ENCODE results near the gene CRTC2.

CRTC2 gene

DNA sequence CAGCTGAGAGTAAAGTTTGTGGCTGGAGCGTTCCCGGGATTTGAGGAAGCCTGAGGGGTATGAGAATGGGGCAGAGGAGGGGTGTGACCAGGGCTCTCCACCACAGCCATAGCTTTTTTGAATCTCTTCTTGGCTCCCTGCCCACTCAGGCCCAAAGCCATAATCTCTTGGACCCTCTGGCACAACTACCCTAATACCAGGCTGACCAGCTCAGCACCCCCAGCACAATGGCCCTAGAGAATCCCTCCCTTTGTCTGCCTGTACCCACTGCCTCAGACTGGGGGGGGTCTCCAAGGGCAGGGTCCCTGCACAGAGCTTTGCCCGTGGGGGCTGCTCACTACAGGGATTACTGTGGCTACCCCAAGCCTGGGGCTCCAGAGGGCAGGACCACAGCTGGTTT lies 19.4 kb downstream of the CRTC2 start:
- Histone ChIP-seq H3K4me1 (ENCODE audit: insufficient read depth, low read length) (no peaks in the 10 kb centered on the region), H2AFZ (ENCODE audit: low read depth, low read length) (no peak overlapping the region), H3K9me3 (ENCODE audit: low read length) (no peaks in the 10 kb centered on the region), H3K4me3 (ENCODE audit: low read length) (no peak overlapping the region), H3K27me3 (ENCODE audit: insufficient read depth, low read length) (no peaks in the 10 kb centered on the region), H3K36me3 (ENCODE audit: insufficient read depth, low read length) (peaks cover 76% of the 10 kb centered on the region)

DNA sequence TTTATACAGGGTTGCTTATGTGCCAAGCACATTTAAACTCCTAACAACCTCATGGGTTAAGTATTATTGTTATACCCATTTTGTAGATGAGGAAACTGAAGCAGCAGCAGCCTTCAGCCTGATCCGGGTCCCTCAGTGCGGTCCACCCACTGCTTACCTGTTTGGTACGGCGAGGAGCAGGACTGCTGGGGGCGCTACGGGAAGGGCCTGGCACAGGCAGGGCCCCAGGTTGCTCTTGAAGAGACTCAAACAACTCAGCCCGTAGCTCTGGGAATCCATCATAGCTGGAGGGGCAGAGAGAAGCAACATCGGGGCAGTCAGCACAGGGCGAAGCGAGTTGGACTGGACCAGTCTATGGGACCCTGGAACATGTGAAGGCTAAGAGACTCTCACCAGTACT lies 21.1 kb downstream of the CRTC2 start:
- H3K27me3 ChIP-seq (ENCODE audit: insufficient read depth, low read length), result no peaks in the 10 kb centered on the region
- peaks cover 81% of the 10 kb centered on the region for H3K36me3 ChIP-seq (ENCODE audit: insufficient read depth, low read length)
- no peak overlapping the region for H3K4me3 ChIP-seq (ENCODE audit: low read length)
- no peak overlapping the region for H2AFZ ChIP-seq (ENCODE audit: low read depth, low read length)
- no peaks in the 10 kb centered on the region for H3K9me3 ChIP-seq (ENCODE audit: low read length)
- H3K4me1 ChIP-seq (ENCODE audit: insufficient read depth, low read length), result no peaks in the 10 kb centered on the region

DNA sequence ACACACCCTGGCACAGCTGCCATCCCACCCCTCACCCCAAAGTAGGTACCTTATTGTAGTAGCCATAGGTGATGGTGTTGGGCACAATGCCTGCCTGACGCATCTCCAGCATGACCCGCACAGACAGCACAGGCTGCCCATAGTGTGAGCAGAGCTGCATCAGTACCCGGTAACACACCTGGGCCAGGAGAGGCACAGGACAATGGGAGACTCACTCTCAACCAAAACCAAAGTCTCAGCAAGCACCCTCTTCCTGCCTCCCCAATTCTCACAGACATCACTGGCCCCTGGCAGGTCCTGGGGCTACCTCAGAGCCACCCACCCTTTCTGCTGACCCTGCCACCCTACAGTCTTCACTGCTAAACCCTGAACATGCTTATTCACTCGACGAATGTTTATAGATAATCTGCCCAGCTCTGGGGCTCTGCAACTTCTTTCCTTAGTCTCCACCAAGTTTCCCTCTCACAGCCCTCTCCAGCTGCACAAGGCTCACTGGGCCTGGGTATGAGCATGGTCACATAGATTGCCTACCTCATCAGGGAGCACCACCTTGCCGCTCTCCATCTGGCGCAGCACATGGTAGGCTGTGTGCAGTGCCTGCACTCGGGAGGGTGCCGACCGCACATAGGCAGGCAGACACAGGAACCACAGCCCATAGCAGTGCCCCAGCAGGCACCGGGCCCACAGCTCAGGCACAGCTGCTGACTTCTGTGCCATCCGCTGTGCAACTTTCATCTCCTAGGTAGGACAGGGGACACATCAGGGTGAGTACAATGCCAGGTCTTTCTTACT lies 22.2 kb downstream of the CRTC2 start:
- Histone ChIP-seq H3K9me3 (ENCODE audit: low read length) (no peaks in the 10 kb centered on the region), H2AFZ (ENCODE audit: low read depth, low read length) (no peak overlapping the region), H3K27me3 (ENCODE audit: insufficient read depth, low read length) (no peaks in the 10 kb centered on the region), H3K4me1 (ENCODE audit: insufficient read depth, low read length) (no peaks in the 10 kb centered on the region), H3K4me3 (ENCODE audit: low read length) (no peak overlapping the region), H3K36me3 (ENCODE audit: insufficient read depth, low read length) (peaks cover 78% of the 10 kb centered on the region)

DNA sequence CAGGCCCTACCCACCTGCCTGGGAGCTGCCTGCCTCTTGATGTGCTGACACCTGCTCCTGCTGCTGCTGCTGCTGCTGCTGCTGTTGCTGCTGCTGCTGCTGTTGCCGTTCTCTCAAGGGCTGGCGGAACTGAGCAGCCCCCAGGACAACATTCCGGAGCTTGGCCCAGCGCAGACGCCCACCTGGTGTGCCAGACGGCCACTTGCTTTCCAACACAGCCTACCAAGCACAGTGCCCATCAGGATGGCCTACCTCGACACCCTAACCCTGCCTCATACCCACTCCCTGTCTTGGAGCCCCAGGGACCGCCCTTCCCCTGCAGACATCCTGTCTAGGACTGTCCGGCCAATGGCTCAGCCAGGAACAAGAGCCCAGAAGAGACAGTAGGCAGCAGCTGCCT lies 23.7 kb downstream of the CRTC2 start:
- Histone ChIP-seq H3K36me3 (ENCODE audit: insufficient read depth, low read length) (peaks cover 72% of the 10 kb centered on the region), H2AFZ (ENCODE audit: low read depth, low read length) (no peak overlapping the region), H3K27me3 (ENCODE audit: insufficient read depth, low read length) (no peaks in the 10 kb centered on the region), H3K4me1 (ENCODE audit: insufficient read depth, low read length) (no peaks in the 10 kb centered on the region), H3K9me3 (ENCODE audit: low read length) (no peaks in the 10 kb centered on the region), H3K4me3 (ENCODE audit: low read length) (no peak overlapping the region)

DNA sequence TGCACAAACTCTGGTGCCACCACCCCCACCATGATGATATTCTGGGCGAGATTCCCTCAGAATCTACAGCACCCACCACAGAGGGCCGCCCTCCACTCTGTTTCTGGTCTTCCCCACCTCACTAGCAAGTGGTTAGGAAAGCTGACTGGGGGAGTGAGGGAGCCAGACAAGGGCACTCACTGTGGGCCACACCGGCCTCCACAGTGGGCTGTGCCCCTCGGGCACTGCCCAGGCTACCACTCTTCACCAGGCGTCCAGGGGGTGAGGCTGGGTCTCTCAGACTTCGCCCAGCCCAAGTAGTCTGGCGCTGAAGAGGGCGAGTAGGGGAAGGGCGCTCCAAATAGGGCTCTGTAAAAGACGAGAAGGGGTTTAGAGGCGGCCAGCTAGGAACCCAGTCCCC lies 24.5 kb downstream of the CRTC2 start:
- H3K9me3 ChIP-seq (ENCODE audit: low read length), result no peaks in the 10 kb centered on the region
- no peaks in the 10 kb centered on the region for H3K27me3 ChIP-seq (ENCODE audit: insufficient read depth, low read length)
- H3K36me3 ChIP-seq (ENCODE audit: insufficient read depth, low read length), result peaks cover 71% of the 10 kb centered on the region
- H3K4me1 ChIP-seq (ENCODE audit: insufficient read depth, low read length), result no peaks in the 10 kb centered on the region
- no peak overlapping the region for H3K4me3 ChIP-seq (ENCODE audit: low read length)
- no peak overlapping the region for H2AFZ ChIP-seq (ENCODE audit: low read depth, low read length)

DNA sequence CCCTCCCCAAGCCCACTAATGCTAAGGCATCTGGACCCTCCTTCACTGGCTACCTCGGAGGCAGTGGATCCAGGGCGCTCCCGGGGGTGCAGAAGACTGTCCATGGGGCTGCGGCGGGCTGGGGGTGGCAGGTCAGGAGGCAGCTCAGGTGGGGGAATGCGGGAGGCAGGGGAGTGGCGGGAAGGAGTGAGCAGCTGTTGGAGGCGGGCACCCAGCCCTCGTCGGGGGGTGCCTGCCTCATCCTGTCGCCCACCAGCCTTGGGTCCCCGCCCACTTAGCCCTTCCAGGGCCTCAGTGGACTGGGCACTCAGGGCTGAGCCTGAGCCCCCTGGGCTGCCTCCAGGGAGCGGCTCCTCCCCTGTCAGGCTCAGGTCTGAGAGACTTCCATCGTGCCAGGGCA lies 25.0 kb downstream of the CRTC2 start:
- Histone ChIP-seq H3K4me3 (ENCODE audit: low read length) (no peak overlapping the region), H3K4me1 (ENCODE audit: insufficient read depth, low read length) (peaks cover 1% of the 10 kb centered on the region), H3K27me3 (ENCODE audit: insufficient read depth, low read length) (no peaks in the 10 kb centered on the region), H2AFZ (ENCODE audit: low read depth, low read length) (no peak overlapping the region), H3K9me3 (ENCODE audit: low read length) (no peaks in the 10 kb centered on the region), H3K36me3 (ENCODE audit: insufficient read depth, low read length) (peaks cover 69% of the 10 kb centered on the region)

DNA sequence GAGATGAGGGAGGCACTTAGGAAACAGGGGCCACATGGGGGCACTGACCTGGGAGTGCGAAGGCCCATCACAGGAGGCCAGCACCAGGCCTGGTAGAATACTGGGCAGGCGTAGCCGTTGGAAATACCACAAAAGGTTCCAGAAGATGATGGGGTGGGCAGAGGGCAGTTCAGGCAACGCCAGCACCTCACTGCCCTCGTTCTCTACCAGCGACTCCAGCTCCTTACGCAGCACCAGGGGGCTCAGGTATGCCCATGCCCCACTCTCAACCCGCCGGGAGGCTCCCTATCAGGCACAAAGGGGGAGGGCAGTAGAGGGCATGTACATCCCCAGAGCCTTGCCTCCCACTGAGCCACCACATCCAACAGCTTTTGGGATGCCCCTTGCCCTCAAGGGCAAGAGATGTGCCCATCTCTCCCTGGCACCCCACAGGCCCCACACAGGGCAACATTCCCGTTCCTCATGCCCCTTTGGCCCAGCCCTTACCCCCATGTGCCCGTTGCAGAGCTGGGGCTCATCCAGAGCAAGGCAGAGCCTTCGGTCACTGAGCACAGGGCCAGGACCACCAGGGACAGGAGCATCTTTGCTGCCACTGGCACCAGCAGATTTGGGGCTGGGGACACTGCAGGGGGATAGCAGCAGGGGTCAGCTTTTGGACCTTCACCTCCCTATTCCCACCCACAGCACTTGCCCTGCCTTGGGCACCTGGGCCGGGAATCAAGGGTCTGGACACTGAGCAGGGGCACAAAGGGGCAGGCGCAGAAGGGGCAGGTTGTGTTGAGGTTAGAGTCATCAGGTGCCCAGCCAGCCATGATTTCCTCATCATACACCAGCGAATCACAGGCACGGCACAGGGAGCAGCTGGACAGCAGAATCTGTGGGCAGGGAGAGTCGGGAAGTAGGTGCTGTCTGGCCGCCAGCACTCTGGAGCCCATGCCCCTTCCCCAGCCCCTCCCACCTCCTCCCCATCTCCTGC lies 26.0 kb downstream of the CRTC2 start:
- Histone ChIP-seq H3K27me3 (ENCODE audit: insufficient read depth, low read length) (no peaks in the 10 kb centered on the region), H3K9me3 (ENCODE audit: low read length) (no peaks in the 10 kb centered on the region), H3K4me1 (ENCODE audit: insufficient read depth, low read length) (peaks cover 4% of the 10 kb centered on the region), H3K36me3 (ENCODE audit: insufficient read depth, low read length) (peaks cover 64% of the 10 kb centered on the region), H3K4me3 (ENCODE audit: low read length) (no peak overlapping the region), H2AFZ (ENCODE audit: low read depth, low read length) (no peak overlapping the region)

DNA sequence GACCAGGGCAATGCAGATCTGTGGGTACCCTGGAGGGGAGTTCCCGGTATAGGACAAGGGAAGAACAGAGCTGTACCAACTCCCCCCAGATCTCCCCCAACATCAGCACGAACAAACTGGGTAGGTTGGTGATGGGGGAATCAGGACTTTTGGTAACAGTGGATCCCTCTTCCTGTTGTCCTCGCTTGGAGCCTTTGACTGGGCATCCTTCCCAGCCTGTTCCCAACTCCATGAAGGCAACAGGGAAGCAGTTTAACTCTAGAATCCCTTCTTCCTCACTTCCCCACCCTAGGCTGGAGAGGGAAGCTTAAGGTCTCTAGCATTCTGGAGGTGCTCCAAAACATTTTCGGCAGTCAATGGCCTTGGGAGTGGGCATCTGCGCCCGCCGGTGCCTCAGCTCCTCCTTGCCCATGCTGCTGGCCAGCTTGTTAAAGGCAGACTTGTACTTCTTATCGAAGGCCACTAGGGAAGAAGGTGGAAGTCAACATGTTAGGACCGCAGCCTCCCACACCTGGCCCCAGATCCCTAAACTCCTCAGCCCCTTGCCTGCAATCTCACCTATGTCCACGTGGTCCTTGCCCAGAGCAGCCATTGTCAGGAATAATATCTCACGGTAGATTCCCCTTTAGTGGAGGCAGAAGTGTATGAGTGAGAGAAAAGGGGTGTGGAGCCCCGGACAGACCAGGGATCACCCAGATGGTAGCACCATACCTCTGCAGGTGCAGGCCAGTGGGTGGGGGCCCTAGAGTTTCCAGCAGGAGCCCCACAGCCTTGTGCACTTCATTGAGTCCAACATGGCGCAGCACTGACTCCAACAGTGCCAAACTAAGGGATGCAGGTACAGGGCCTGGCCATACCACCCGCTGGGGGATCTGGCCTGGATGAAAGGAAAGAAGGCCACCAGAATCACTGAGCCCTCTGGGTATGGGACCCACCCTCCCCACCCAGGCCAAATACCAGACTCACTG lies 28.1 kb downstream of the CRTC2 start:
- Histone ChIP-seq H3K4me3 (ENCODE audit: low read length) (no peak overlapping the region), H2AFZ (ENCODE audit: low read depth, low read length) (no peak overlapping the region), H3K9me3 (ENCODE audit: low read length) (no peaks in the 10 kb centered on the region), H3K27me3 (ENCODE audit: insufficient read depth, low read length) (no peaks in the 10 kb centered on the region), H3K36me3 (ENCODE audit: insufficient read depth, low read length) (peaks cover 45% of the 10 kb centered on the region), H3K4me1 (ENCODE audit: insufficient read depth, low read length) (peaks cover 4% of the 10 kb centered on the region)

DNA sequence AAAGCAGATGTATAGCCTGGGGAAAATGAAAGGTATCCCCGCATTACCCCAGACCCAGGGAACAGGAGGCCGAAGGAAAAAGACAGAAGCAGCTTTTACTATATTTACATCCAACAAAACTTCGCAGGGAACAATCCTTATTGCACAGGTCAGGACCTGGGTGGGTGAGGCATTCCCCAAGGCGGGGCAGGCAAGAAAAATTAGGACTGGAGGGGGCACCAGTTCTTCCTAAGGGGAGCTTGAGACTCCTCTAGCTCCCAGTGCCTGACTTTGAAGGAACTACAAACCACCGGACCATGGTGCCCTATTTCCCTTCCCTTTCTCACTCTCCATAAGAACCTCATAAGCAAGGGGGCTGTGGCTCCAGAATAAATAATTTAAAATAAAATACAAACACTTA lies 29.0 kb downstream of the CRTC2 start:
- H3K4me3 ChIP-seq (ENCODE audit: low read length), result no peak overlapping the region

DNA sequence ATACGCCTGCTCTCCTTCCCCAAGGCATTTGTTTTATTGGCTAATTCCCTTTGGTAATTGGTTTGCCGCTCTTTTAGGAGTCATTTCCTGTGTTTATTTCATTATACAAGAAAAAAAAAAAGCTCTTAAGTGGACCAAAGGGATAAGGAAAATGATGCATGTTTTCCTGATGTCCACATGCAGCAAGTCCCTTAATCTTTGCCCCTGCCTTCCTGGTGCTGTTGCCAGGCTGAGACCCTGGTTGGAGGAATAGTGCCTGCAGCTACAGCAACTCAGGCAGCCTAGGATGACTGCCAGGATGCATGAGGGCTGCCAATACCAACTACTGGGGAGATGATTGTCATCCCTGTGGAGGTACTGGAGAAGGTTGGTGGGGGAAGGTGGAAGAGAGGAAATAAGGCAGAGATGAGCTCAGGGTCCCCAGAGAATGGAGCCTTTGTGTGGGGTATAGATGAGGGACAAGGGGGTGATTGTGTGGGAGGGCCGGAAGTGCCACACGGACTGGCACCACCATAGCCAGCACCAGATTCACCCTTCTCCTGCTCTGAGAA lies 29.5 kb downstream of the CRTC2 start:
- H2AFZ ChIP-seq (ENCODE audit: low read depth, low read length), result no peak overlapping the region
- H3K27me3 ChIP-seq (ENCODE audit: insufficient read depth, low read length), result no peaks in the 10 kb centered on the region
- no peaks in the 10 kb centered on the region for H3K9me3 ChIP-seq (ENCODE audit: low read length)
- H3K36me3 ChIP-seq (ENCODE audit: insufficient read depth, low read length), result peaks cover 34% of the 10 kb centered on the region
- peaks cover 6% of the 10 kb centered on the region for H3K4me1 ChIP-seq (ENCODE audit: insufficient read depth, low read length)
- no peak overlapping the region for H3K4me3 ChIP-seq (ENCODE audit: low read length)

More for the DNA sequence above, 29.0 kb downstream of the CRTC2 start:
- Histone ChIP-seq H3K9me3 (ENCODE audit: low read length) (no peaks in the 10 kb centered on the region), H3K4me1 (ENCODE audit: insufficient read depth, low read length) (peaks cover 4% of the 10 kb centered on the region), H3K27me3 (ENCODE audit: insufficient read depth, low read length) (no peaks in the 10 kb centered on the region), H3K36me3 (ENCODE audit: insufficient read depth, low read length) (peaks cover 40% of the 10 kb centered on the region), H2AFZ (ENCODE audit: low read depth, low read length) (no peak overlapping the region)

DNA sequence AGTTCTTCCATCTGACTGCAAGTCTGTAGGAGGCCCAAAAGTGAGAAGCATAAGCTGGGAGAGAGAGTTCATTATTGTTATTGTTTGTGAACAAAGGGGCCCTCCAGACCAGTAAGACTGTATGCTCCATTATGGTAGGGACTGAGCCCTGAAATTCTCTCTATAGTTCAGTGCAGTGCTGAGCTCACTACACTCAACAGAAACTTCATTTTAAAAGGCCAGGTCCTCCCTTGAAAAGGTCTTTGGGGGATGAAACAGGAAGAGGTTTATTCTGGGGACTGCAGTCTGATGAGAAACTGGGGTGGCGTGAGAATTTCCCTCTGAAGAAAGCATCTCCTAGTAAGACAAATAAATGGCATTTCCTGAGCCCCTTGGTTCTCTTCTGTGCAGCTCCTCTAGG lies 30.2 kb downstream of the CRTC2 start:
- Histone ChIP-seq H2AFZ (ENCODE audit: low read depth, low read length) (no peak overlapping the region), H3K27me3 (ENCODE audit: insufficient read depth, low read length) (no peaks in the 10 kb centered on the region), H3K36me3 (ENCODE audit: insufficient read depth, low read length) (peaks cover 28% of the 10 kb centered on the region), H3K4me1 (ENCODE audit: insufficient read depth, low read length) (peaks cover 9% of the 10 kb centered on the region), H3K9me3 (ENCODE audit: low read length) (no peaks in the 10 kb centered on the region), H3K4me3 (ENCODE audit: low read length) (no peak overlapping the region)

DNA sequence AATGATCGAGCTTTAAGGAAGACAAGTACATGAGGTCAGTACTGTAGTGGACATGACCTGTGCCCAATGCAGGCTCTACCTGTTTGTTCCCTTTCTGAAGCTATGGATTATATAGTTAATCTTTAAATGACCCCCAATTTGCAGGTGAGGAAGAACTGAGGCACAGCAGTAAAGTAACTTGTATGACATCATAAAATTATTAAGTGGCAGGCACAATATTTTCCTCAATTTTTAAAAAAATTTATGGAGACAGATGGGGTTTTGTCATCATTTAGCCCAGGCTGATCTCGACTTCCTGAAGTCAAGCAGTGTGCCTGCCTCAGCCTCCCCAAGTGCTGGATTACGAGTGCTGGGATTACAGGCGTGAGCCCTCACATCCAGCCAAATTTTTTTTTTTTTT lies 32.0 kb downstream of the CRTC2 start:
- no peak overlapping the region for H3K4me3 ChIP-seq (ENCODE audit: low read length)
- no peak overlapping the region for H2AFZ ChIP-seq (ENCODE audit: low read depth, low read length)
- H3K9me3 ChIP-seq (ENCODE audit: low read length), result no peaks in the 10 kb centered on the region
- H3K36me3 ChIP-seq (ENCODE audit: insufficient read depth, low read length), result peaks cover 14% of the 10 kb centered on the region
- no peaks in the 10 kb centered on the region for H3K27me3 ChIP-seq (ENCODE audit: insufficient read depth, low read length)
- H3K4me1 ChIP-seq (ENCODE audit: insufficient read depth, low read length), result peaks cover 12% of the 10 kb centered on the region
